GM19193 (cell line): ENCODE results near the gene OR8B2.

Source experiments
- POLR2A ChIP-seq: IDR thresholded peaks from 4 replicates; pipeline ENCODE4 v1.6.1; 2011; ENCODE audit not compliant: insufficient read depth, insufficient read length; ENCODE audit errors: extremely low read depth

OR8B2 gene, protein sequence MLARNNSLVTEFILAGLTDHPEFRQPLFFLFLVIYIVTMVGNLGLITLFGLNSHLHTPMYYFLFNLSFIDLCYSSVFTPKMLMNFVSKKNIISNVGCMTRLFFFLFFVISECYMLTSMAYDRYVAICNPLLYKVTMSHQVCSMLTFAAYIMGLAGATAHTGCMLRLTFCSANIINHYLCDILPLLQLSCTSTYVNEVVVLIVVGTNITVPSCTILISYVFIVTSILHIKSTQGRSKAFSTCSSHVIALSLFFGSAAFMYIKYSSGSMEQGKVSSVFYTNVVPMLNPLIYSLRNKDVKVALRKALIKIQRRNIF

DNA sequence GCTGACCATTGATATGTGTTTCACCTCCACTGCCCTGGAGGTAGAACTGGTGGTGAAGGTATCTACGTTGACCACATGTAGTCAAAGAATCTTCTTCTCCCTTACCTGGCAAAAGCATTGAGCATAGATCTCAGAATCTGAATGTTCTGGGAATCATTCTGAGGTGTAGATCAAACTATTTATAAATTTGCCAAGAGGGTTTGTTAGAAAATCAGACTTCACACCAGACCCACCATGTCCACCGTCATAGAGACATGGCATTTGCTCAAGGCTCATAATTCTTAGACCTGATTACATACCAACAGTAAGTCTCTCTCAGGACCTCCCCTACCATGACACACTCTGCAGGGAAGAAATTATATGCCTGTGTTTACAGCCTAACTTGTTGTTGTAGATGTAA, at the start of gene OR8B2:
Gene OR8B2, minus strand, starts transcription at position 101 of the 400 bp plus-strand sequence. CDS start 1,156 bp downstream, outside the sequence.
- TF ChIP-seq POLR2A, result no peak

DNA sequence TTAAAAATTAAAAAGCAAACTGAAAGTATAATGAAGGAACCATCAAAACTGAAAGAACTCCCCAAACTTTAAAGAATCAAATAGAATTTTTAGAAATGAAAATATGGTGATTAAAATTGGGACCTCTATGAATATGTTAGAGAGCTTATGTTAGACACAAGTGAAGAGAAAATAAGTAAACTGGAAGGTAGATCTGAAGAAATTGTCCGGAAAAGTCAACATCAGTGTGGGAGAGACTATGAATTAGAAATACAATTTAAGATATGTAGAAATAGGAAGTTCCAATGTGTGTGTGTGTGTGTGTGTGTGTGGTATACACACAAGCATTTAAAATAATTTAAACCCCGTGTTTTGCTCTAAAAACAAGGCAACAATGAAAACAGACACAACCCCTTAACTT, 45.3 kb upstream of the OR8B2 start:
- no peak for TF ChIP-seq POLR2A

DNA sequence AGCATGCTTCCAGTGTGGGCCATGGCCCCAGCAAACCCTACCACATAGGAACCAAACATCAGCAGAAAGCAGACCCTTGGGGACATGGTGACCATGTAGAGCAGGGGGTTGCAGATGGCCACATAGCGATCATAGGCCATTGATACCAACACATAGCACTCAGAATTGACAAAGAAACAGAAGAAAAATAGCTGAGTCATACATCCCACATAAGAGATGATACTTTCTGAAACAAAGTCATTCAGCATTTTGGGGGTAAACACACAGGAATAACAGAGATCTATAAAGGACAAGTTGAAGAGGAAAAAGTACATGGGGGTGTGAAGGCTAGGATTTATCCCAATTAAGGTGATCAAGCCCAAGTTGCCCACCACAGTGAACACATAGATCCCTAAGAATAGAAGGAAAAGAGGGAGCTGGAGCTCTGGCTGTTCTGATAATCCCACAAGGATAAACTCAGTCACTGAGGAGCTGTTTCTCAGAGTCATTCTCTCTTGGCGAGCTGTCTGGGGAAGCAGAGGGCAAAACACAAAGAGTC, 40.2 kb upstream of the OR8B2 start, which contains the start of gene OR8B4:
Gene OR8B4, minus strand, starts transcription at position 488 of the 538 bp plus-strand sequence. Its CDS starts 0 bp downstream, at position 488.
- no peak for TF ChIP-seq POLR2A

DNA sequence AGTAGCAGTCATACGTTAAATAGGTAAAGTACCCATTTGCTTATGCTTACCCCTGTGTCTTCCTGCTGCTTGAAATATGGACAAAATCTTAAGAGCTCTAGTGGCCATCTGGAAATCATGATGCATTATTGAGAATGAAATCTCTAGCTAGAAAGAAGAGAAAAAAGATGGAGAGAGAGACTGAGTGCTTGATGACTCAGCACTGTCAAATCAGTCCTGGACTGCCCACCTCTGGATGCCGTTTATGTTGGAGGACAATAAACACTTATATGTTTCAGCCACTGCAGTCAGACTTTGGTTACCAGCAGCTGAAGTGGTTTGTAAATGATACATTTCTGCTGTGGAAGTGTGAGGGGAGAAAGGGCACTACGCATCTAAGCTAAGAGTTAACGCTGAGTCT, 36.7 kb upstream of the OR8B2 start:
- TF ChIP-seq POLR2A, result no peak

DNA sequence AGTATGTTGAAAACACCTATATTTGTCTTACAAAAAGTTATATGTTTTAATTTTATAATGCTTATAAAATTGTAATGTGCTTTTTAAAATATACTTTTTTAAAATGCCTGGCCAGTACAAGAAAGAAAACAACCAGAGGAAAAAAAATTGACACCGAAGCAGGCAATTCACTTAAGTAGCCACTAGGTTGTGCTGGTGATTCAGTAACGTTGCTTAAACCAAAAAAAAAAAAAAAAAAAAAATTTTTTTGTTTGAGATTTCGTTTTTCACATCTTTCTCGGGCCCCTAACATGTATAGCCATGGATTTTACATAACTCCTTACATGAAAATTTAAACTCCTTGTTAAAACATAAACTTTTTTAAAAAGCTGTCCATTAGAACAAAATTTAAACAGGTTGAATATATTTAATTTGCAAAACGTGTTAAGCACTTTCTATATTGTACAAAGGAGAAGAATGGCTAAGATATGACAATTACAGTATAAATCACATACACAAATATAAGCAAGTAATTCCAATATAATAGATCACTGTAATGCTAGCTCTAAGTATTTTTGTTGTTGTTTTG, 31.1 kb upstream of the OR8B2 start:
- no peak for TF ChIP-seq POLR2A

DNA sequence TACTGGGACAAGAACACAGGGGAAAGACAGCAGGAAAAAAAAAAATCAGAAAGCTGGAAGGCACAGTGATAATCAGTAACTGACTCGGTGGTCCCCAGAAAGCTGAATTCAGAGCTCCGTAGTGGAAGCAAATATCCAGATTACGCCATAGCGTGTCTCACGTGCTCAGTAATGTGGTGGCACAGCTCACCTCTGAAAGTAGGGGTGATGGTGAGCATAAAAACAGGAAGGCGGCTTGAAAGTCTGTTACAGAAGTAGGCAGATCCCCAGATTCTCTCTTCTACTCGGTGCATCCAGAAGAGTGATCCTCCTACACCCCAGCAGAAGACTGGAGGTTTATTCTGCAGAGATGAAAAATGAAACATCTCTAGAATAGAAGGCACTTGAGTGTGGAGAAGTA, 25.6 kb upstream of the OR8B2 start:
- TF ChIP-seq POLR2A, result no peak

DNA sequence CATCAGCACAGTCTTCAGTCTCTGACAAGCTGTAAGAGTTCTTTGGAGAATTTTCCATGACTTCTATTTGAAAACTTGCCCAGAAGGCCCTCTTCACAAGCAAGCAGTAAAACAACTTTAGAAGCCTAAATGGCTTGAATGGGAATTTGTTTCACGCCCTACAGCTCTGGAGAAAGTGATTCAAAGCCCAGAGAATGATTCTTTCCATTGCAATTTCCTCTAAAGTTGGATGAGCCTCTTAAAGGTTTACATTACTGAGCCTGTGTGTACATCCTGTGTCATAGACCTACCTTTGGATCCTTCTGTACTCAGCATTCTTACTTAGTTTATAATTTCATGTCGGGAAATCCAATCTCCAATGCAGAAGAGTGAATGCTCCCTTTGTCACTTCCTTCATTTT, 21.3 kb upstream of the OR8B2 start:
- no peak for TF ChIP-seq POLR2A

DNA sequence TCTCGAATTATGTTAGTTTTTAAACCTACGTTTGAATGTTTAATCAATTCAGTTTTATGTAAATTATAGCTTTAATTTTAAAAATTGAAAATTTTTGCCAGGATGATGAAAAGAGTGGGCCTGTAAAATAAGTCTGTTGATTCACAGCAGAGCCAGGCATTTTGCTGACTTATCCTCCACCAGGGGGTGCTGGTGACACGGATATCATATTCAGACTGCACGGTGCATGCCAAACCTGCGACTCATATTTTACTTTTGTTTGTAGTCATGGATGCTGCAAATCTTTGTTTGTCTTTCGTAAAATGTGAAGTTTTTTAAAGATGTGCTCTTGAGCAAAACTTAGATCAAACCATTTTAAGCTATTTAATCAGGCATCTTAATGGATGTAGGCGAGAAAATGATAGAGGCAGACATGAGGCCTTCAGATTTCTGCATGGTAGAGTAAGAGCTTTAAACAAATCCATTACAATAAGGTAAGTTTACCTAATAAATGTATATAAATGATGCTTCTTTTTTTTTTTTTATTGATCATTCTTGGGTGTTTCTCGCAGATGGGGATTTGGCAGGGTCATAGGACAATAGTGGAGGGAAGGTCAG, 18.1 kb upstream of the OR8B2 start:
- no peak for TF ChIP-seq POLR2A

DNA sequence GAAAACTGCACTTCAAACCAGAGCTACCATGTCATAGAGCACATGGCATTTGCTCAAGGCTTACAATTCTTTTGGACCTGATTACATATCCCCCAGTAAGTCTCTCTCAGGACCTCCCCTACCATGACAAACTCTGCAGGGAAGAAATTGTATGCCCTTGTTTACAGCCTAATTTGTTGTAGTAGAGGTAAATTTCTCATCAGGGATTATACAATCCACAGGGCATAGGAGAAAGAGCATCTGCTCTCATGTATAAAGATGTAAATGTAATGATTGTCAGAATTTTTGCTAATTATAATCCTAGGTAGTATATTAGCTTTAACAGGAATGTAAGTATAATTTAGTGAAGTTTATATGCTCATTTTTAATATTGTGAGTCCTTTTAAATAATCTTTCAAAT, 14.6 kb upstream of the OR8B2 start, which contains the start of gene OR8B3:
Gene OR8B3, minus strand, starts transcription at position 101 of the 400 bp plus-strand sequence. CDS start 1,673 bp downstream, outside the sequence.
- TF ChIP-seq POLR2A, result no peak

DNA sequence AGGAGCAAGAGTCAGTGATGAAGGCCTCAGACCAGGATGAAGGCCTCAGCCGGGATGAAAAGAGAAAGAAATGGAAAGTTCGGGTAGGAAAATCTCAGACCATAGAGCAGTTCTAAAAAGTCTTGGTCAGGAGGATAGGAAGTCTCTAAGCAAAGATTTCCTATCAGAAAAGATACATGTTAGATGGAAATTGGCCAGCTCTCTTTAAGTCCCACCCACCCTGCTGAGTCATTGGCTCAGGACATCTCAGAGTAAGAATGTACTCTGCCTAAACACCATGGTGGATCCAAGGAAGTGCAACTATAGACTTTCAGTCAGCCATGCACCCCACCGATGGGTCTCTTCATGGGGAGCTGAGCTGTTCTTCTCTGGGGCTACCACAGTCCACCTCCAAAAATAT, 10.1 kb upstream of the OR8B2 start:
- no peak for TF ChIP-seq POLR2A

DNA sequence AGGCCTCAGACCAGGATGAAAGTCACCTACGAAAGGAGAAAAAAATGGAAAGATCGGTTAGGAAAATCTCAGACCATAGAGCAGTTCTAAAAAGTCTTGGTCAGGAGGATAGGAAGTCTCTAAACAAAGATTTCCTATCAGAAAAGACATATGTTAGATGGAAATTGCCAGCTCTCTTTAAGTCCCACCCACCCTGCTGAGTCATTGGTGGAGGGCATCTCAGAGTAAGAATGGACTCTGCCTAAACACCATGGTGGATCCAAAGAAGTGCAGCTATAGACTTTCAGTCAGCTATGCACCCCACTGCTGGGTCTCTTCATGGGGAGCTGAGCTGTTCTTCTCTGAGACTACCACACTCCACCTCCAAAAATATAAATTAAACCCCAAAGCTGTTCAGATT, 3.7 kb downstream of the OR8B2 start:
- TF ChIP-seq POLR2A, result no peak

DNA sequence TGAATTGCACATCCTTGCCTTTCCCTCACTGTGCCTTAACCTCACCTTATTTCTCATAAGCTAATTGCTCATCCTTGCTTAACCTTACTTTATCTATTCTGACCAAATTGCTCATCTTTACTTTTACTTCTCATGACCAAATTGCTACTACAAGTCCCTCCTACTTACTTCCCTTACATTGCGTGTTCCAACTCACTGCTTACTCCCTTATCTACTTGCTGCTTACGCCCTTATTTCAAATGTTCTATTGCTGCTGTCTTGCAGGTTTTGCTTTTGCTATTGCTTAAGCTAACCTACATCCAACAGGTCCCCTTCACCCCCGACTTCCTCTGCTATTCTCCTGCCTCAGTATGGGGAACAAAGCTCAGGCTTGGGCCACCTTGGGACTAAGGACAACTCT, 8.0 kb downstream of the OR8B2 start:
- TF ChIP-seq POLR2A, result no peak

DNA sequence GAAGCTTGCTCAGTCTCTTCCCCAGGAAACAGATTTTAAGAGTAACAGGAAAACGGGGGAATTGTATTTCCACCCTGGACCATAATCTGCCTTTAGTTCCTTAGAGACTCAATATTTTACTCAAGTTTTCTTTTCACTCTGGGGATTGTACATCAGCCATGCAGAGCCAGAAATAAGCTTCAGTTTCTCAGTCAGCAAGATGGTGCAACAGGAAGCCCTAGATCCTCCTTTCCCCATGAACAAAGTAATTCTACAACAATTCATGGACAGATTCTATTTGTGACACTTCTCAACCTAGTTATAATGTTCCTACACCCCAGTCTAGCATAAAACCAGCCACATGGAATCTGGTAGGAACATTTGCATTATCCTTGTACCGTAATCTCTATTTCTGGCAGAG, 24.7 kb downstream of the OR8B2 start:
- no peak for TF ChIP-seq POLR2A

DNA sequence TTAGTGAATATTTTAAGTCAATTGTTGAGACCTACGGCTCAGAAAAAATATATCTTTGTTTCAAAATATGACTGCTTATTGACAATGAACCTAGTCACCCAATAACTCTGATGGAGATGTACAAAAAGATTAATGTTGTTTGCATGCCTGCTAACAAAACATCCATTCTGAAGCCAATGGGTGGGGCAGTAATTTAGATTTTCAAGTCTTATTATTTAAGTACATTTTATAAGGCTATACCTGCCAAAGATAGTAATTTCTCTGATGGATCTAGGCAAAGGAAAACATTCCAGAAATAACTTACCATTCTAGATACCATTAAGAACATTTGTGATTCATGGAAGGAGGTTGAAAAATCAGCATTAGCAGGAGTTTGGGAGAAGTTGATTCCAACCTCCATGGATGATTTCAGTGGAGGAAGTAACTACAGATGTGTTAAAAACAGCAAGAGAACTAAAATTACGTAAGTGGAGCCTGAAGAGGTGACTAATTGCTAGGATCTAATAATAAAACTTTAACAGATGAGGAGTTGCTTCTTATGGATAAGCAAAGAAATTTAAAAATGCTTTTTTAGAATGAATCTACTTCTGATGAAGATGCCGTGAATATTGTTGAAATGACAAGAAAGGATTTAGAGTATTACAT, 37.9 kb downstream of the OR8B2 start:
- no peak for TF ChIP-seq POLR2A

DNA sequence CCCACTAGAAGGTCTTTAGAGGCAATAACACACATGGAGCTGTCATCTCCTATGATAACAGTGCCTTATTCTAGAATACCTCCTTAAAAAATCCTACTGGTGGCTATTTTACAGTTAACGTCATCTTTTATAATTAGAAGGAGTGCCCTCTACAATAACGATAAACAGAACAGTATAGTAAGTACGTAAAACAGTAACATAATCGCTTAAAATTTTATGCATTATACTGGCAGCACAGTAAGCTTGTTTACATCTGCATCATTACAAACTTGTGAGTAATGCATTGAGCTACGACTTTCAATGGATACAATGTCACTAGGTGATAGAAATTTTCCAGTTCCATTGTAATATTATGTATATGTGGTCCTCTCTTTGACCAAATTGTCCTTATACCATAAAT, 40.0 kb downstream of the OR8B2 start:
- no peak for TF ChIP-seq POLR2A
